ENCODE results near the gene MAPK8. TPM values are rescaled to one million over a fixed set of nuclear protein-coding genes. Genes with fewer than 3 reads are reported as not detected.

MAPK8 gene
- polyA plus RNA-seq, 3 donors: 64.1 to 76.9 (median 74.8) TPM

DNA sequence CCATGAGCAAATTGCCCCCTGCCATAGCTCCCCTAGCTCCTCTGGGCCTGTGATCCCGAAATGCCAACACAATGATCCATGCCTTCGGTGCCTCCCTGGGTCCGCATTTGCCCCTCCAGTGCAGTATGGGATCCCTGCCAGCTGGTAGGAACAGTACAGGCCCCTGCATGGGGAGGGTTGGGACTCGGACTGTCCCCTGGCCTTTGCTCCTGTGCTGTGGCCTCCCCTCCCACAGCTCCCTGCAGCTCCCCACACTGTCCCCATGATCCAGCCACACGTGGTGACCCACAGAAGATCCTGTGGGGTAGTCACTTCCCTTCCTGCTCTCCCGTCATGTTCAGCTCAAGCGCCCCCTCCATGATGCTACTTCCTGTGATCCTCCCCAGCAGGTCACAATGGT is 140.3 kb downstream of the MAPK8 start:
- no peak for DNase-seq

DNA sequence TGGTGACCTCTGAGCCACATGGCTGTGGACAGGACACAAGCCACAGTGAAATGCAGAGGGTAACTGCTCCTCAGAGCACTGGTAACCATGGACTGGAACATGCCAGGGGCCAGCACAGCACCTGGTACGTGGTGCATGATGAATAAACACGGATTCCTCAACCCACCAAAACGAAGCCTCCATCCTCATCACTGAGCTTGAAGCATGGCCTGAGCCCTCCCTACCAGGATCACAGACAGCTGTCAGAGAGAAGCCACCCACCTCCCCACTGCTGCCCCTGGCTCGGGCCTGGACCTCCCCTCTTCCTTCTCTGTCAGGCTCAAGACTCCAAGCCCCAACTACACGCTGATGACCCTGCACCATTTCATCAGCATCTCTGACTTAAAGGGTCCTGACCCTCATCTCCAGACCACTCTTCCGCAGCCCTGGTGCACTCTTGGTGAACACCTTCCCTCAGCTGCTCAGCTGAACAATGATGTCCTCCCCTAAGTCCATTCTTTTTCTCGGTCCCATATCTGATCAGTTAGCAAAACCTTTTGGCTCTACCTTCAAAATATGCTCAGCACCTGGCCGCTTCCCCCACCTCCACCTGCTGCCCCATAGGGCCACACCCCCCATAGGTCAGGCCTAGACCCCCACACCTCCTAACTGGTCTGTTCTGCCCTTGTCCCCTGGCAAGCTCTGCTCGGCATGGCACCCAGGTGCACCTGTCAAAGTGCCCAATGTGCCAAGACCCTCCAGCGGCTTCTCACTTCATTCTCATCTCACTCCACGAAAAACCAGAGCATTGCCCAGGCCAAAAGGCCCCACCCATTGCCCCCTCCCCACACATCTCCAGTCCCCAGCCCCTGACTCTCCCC is 141.1 kb downstream of the MAPK8 start:
- DNase-seq: no peak

DNA sequence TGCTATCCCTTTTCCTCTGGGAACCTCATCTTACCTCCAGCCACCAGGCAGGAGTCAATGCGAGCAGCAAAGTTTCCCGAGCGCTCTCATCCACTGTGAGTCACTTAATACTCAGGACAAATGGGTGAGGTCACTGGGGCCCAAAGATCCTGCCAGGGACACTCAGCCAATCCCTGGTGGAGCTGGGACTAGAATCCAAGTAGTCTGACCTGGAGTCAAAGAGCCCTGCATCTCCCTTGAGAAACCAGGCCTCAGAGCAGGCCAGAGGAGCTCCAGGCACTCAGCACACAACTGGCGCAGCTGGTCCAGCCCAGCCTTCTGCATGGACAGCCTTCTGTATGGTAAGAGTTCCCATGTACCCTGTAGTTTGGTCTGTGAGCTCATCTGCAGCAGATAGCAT is 142.3 kb downstream of the MAPK8 start:
- DNase-seq: no peak

DNA sequence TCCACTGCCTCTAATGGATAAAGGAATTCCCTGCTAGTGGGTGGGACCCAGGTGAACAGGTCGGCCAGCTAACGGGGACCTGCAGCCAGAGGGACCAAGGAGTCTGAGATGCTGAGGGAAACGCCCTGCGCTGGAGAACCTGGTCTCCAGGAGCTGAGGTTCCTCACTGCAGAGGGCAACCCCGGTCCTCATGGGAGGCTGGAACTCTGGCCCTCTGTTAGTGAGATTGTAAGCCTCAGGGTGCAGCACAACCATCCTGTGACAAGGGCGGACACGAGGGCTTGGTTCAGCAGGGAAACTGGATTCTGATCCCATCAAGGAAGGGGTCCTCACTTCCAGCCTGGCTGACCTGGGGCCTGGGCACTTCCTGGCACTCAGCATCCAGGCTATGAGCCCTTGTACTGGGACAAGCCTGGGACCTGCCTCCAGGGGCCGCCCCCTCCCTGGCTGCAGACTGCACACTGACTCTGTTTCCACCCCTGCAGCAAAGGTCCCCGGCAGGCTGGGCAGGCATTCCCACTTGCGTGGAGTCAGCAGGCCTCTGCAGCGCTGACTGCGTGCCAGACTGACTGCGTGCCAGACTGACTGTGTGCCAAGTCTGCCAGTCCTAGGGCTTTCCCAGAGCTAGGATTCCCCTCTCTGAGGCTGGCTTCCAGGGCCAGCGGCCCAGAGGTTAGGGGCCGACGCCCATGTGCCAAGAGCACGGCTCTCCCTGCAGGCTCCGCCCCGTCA is 143.2 kb downstream of the MAPK8 start:
- DNase-seq: no peak

- no peak for DNase-seq
These were observed 143.8 kb downstream of the MAPK8 start for GRCh38 chr10:48450233-48450740.

GRCh38 chr10:48450741-48451466 is 144.4 kb downstream of the MAPK8 start:
- DNase-seq: no peak

DNA sequence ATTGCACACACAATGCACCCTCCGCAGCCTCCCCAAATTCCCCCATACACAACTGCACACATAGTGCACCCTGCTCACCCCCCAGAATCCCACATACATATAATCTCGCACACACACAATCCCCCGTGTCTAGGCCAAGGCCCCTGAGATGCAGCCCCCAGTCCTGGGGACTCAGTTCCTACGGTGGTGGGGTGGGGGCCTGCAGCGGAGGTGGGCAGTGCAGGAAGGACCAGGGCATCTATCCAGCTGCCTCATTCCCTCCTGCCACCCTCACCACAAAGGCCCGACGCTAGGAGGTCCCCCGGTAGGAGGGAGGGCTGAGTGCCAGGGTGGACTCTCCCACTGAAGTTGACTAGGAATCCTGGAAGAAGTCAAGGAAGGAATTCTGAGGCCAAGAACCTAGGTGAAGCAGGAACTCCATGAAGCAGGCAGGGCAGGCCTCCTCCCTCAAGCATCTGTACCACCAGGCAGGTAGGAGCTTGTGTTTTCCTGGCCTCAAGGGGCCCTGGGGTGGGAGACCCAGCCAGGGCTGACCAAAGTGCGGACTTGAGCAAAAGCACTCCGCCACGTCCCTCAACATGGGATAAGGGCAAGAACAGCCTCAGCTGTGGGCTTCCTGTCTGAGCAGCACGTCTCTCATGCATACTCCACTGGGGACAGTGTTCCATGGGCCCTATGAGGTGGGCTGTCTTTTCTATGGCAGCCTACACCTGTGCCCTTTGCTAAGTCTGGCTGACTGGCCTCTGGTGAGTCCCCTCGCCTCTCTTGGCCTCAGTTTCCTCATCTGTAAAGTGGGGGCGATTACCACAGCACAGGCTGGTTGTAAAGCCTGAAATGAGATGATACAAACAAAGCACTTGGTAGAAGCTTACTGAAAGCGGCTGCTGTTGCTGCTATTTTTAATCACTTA is 145.7 kb downstream of the MAPK8 start:
- no peak for DNase-seq

DNA sequence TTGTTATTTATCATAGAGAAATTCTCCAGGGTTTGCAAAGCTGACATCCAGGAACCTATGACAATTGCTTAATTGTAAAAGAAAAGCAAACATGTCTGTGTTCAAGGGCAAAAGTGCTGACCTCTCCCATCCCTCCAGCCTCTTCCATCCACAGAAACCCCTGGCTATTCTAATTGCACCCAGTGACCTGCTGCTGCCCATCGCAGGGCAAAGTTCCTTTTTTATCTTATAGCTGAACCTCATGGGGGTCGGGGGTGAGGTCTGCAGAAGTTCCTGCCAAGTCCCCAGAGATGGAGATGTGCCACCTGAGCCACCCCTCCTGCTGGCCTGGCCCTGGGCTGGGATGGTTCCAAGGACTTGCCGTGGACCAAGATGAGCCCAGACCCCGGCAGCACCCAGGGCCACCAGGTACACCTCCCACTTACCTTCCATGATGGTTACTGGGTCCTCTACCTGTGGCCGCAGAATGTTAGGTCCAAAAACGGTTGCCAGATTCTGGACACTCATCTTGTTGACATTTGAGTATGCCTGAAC is 146.5 kb downstream of the MAPK8 start:
- DNase-seq: no peak

GRCh38 chr10:48453451-48454301 is 147.2 kb downstream of the MAPK8 start:
- DNase-seq: no peak

GRCh38 chr10:48454302-48455054 is 148.0 kb downstream of the MAPK8 start:
- no peak for DNase-seq

- DNase-seq: no peak
These were observed 148.5 kb downstream of the MAPK8 start for GRCh38 chr10:48455055-48455391.

DNA sequence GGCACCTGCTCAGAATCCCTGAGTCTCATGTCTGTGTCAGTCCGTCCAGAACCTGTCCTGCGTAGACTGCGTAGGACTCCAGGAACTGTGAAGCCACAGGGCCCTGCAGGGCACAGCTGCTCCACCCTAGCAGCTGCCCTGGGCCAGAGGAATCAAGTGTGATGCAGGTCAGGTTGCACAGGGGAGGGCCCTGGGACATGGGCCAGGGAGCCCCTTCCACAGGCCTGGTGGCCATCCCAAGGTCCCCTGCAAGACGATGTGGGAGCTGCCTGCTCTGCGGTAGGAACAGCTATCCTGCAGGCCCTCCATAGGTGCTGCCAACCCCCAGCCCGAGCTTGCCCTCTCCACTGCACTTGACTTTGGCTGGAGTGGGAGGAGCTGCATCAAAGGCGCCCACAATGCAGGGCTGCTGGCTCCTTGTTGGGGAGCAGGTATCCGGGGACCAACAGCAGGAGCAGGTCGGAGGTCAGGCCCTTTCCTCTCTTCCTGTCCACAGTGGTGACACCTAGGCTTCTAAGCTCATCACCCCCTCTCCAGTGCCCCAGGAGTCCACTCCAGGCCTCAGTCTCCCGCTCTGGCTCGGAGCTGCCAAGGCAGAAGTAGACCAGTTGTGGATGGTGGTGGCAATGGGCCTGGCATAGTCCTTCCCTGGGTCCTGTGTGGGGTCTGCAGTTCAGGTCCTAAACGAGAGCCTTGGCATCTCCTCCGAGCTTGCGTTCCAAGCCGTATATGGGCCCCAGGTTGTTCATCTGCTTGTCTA is 149.1 kb downstream of the MAPK8 start:
- DNase-seq: no peak

GRCh38 chr10:48456361-48456804 is 149.9 kb downstream of the MAPK8 start:
- DNase-seq: peak; percentile 56

GRCh38 chr10:48456808-48457761 is 150.6 kb downstream of the MAPK8 start:
- no peak for DNase-seq

DNA sequence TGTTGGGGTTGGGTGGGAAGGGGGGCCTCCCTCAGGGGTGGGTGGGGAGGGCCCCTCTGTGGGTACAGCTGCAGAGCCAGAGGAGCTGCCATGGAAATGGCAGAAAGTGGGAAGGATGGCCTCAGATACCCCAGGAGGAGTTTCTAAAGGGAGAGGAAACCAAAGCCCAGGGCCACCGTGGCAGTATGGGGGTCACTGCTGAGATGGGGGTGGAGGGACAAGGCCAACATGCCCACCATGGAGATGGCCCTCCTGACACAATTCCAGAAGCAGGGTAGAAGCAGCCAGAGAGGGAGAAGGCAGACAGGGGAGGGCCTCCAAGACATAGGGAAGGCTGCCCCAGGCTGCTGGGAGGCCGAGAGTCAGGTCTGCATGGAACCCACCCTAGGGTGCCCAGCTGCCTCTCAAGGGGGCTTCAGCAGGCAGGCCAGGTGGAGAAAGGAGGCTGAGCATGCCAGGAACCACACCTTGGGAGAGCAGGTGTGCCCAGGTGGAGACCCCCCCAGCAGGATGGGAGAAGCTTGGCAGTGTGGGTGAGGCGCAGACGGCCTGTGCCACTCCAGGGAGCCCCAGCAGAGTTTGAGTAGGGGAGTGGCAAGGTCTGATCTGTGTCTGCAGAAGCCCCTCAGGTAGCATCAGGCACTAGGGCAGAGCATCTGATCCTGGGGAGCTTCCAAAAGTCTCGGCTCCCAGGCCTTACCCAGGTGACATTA is 151.6 kb downstream of the MAPK8 start:
- no peak for DNase-seq

DNA sequence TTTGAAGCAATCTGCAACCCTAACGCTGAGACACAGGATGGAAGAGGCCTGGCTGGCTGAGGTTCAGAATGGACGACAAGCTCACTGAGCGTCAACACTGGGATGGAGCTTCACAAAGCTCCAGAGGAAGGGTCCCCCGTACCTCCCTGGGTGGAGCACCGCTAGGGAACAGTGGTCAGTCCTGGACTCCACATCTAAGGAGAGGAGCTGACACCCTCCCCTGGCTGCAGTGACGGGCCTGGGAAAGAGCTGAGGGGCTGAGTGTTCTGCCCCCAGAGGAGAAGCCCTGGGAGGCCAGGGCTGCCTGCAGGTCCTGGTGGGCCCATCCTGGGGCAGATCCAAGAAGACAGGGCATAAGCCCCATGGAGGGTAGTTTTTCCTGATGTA is 152.2 kb downstream of the MAPK8 start:
- no peak for DNase-seq

Data from renal pelvis (tissue), 4 donors.